IPS-15b (cell line): ENCODE data around the gene TRIP4.

Source experiments
- H3K27me3 ChIP-seq: one replicate; pipeline ENCODE4 v1.6.1; 2013; ENCODE audit warnings: low read length; ENCODE audit not compliant: control insufficient read depth, insufficient read depth
- H3K36me3 ChIP-seq: one replicate; pipeline ENCODE4 v1.6.1; 2013; ENCODE audit warnings: low read length; ENCODE audit not compliant: control insufficient read depth, insufficient read depth
- H3K4me1 ChIP-seq: one replicate; pipeline ENCODE4 v1.6.1; 2013; ENCODE audit warnings: mild to moderate bottlenecking, low read length; ENCODE audit not compliant: control insufficient read depth, insufficient read depth
- H3K4me3 ChIP-seq: one replicate; pipeline ENCODE4 v1.5.1; 2013; ENCODE audit warnings: low read depth, low read length
- H3K9ac ChIP-seq: one replicate; pipeline ENCODE4 v1.6.1; 2013; ENCODE audit warnings: low read depth, mild to moderate bottlenecking, low read length
- H3K9me3 ChIP-seq: one replicate; pipeline ENCODE4 v1.6.1; 2013; ENCODE audit warnings: mild to moderate bottlenecking, low read length; ENCODE audit not compliant: control insufficient read depth, insufficient read depth

TRIP4 gene

DNA sequence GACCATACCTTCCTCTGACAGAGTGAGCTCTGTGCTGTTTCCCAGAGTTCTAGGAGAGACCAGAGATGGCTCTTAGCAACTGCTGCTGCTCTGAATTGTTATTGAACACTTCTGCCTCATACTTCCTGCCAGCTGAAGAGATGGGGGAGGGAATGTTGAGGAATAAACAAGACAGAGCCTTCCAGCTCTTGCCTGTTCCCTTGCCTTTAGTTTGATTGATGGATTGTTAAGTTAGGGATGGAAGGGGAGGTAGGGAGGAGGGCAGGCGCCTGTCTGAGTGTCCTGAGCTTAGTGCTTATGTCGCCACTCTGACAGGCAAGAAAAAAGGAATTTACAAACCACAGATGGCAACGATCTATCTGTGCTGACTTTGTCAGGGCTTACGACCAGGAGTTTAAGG is 115.6 kb downstream of the TRIP4 start:
- H3K9me3 ChIP-seq: no peaks in the 10 kb centered on the region
- H3K9ac ChIP-seq: no peak overlapping the region
- H3K4me3 ChIP-seq: no peak overlapping the region
- no peaks in the 10 kb centered on the region for H3K27me3 ChIP-seq
- H3K4me1 ChIP-seq: peaks cover 7% of the 10 kb centered on the region
- H3K36me3 ChIP-seq: peaks cover 11% of the 10 kb centered on the region

DNA sequence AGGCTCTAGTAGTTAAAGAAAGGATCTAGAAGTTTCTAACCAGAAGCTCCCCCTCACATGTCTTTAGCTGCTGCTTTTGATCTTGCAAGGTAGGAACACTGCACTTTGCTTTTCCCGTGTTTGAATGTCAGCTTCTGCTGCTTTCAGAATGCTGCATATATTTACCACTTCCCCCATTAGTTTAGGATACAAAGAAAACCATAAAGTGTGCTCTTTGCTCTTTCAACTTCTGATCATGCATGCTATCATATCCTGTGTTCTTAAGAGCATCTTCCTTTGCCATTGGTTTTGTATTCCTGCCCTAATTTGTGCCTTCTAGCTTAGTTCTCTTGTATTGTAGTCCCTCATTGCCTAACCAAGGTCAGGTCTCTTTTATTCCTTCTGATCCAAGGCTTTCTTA is 116.0 kb downstream of the TRIP4 start:
- Histone ChIP-seq H3K9me3 (no peaks in the 10 kb centered on the region), H3K9ac (no peak overlapping the region), H3K4me3 (no peak overlapping the region), H3K36me3 (peaks cover 11% of the 10 kb centered on the region), H3K27me3 (no peaks in the 10 kb centered on the region), H3K4me1 (peaks cover 7% of the 10 kb centered on the region)
